B cell (primary cell): ENCODE data around the gene HMGXB3. TPM values are rescaled to one million over a fixed set of nuclear protein-coding genes. Genes with fewer than 3 reads are reported as not detected.

ENCODE experiments used
- ATAC-seq: fragments of 200-7000 bp; cut with Tn5 transposase; one replicate; pipeline ENCODE4 v1.10.0; 2021; ENCODE audit warnings: low read depth, mild to moderate bottlenecking, moderate number of reproducible peaks, moderate library complexity
- CTCF ChIA-PET: fragments of 350-600 bp; sonication (Branson Sonifier 250); formaldehyde crosslinking; loops from one replicate; lab custom pipeline; 2021; ENCODE audit warnings: antibody characterized with exemption, inconsistent platforms; lab: Charles Lee
- POLR2A ChIA-PET: fragments of 350-600 bp; sonication (Branson Sonifier 250); formaldehyde crosslinking; loops from one replicate; lab custom pipeline; 2021; ENCODE audit warnings: antibody characterized with exemption; lab: Charles Lee
- DNase-seq: peaks from one replicate; pipeline ENCODE4 v3.0.0; 2013
- H2AFZ ChIP-seq: 2 replicates; pipeline ENCODE4 v1.6.1; 2012; ENCODE audit warnings: mild to moderate bottlenecking, low read depth, low read length; ENCODE audit not compliant: insufficient read depth, poor library complexity, severe bottlenecking
- H3K27ac ChIP-seq, 2 donors: 1 replicate in 1 of 2; 2 replicates in 1 of 2; pipeline ENCODE4 v1.5.1; 2012 to 2013; ENCODE audit warnings: low read length in 2 of 2, mild to moderate bottlenecking in 2 of 2, moderate library complexity in 1 of 2
- H3K27me3 ChIP-seq, 4 experiments: fragments of 200-600 bp in 1 of 4; sonication (generic) in 1 of 4; replicated peaks in 1 of 4; 1 replicate in 2 of 4; 2 replicates in 2 of 4; pipeline versions ENCODE4 v1.6.1 to v1.7.0; 2013 to 2016; ENCODE audit warnings: low read length in 3 of 4, mild to moderate bottlenecking in 2 of 4, mixed read lengths in 1 of 4, moderate library complexity in 1 of 4; ENCODE audit not compliant: insufficient read depth in 4 of 4, control insufficient read depth in 3 of 4; ENCODE audit errors: control extremely low read depth in 1 of 4
- H3K36me3 ChIP-seq, 2 experiments: replicated peaks in 1 of 2; 1 replicate in 1 of 2; 2 replicates in 1 of 2; pipeline versions ENCODE4 v1.6.1 to v1.7.1; 2013; ENCODE audit warnings: low read length in 1 of 2; ENCODE audit not compliant: insufficient read depth in 2 of 2, control insufficient read depth in 1 of 2; ENCODE audit errors: control extremely low read depth in 1 of 2, extremely low read depth in 1 of 2
- H3K4me1 ChIP-seq, 2 donors: fragments of 200-600 bp in 1 of 2; sonication (generic) in 1 of 2; 1 replicate in 1 of 2; 2 replicates in 1 of 2; pipeline versions ENCODE4 v1.5.1 to v1.6.1; 2013 to 2017; ENCODE audit warnings: low read length in 2 of 2; ENCODE audit not compliant: control insufficient read depth in 2 of 2, insufficient read depth in 2 of 2
- H3K4me2 ChIP-seq: replicated peaks from 2 replicates; pipeline ENCODE3; 2012; ENCODE audit warnings: mild to moderate bottlenecking, low read depth, low read length; ENCODE audit not compliant: poor library complexity, severe bottlenecking
- H3K4me3 ChIP-seq, 5 experiments: fragments of 200-600 bp in 1 of 5; sonication (generic) in 1 of 5; 1 replicate in 3 of 5; 2 replicates in 2 of 5; pipeline versions ENCODE4 v1.5.1 to v1.7.0; 2011 to 2016; ENCODE audit warnings: low read length in 4 of 5, mild to moderate bottlenecking in 4 of 5, low read depth in 2 of 5, control low read depth in 1 of 5, moderate library complexity in 1 of 5; ENCODE audit not compliant: insufficient read depth in 1 of 5; ENCODE audit errors: control extremely low read depth in 1 of 5, extremely low read depth in 1 of 5
- H3K79me2 ChIP-seq: fragments of 200-600 bp; sonication (generic); one replicate; pipeline ENCODE4 v1.6.0; 2016; ENCODE audit warnings: low read length; ENCODE audit not compliant: control insufficient read depth, insufficient read depth
- H3K9ac ChIP-seq: fragments of 200-600 bp; sonication (generic); 2 replicates; pipeline ENCODE4 v1.6.1; 2017; ENCODE audit warnings: mild to moderate bottlenecking, low read length, moderate library complexity
- H3K9me3 ChIP-seq, 3 donors: one replicate each; pipeline versions ENCODE4 v1.6.1 to v1.7.1; 2013; ENCODE audit warnings: low read length in 2 of 3; ENCODE audit not compliant: control insufficient read depth in 2 of 3, insufficient read depth in 1 of 3; ENCODE audit errors: control extremely low read depth in 1 of 3
- H4K20me1 ChIP-seq: 2 replicates; pipeline ENCODE4 v1.6.0; 2012; ENCODE audit warnings: mild to moderate bottlenecking, low read length; ENCODE audit not compliant: insufficient read depth, control insufficient read depth, poor library complexity, severe bottlenecking
- H3K27ac Mint-ChIP-seq: one replicate; pipeline ENCODE4 v1.8.0; 2021; ENCODE audit warnings: mixed read lengths
- H3K27me3 Mint-ChIP-seq: one replicate; pipeline ENCODE4 v1.8.0; 2021; ENCODE audit warnings: mixed read lengths
- H3K4me1 Mint-ChIP-seq: one replicate; pipeline ENCODE4 v1.8.0; 2021; ENCODE audit warnings: mixed read lengths
- H3K4me3 Mint-ChIP-seq: one replicate; pipeline ENCODE4 v1.8.0; 2021; ENCODE audit warnings: mixed read lengths
- H3K9me3 Mint-ChIP-seq: one replicate; pipeline ENCODE4 v1.8.0; 2022; ENCODE audit warnings: mixed read lengths; ENCODE audit not compliant: insufficient read depth
- EZH2 ChIP-seq: IDR thresholded peaks from 2 replicates; pipeline ENCODE4 v1.6.1; 2012; ENCODE audit warnings: borderline replicate concordance, low read depth, mild to moderate bottlenecking, moderate library complexity, low read length; ENCODE audit not compliant: insufficient read depth, poor library complexity, severe bottlenecking
- WGBS: methylation state at CpG from one replicate; pipeline ENCODE4 v1.1.5; 2013; ENCODE audit warnings: missing lambda C conversion rate; ENCODE audit not compliant: insufficient coverage; 5-methylcytosine and 5-hydroxymethylcytosine counted together
- intact Hi-C: fragments of 100-400 bp; cut with micrococcal nuclease; formaldehyde crosslinking; loops from one replicate; pipeline ENCODE4 v1.10.0; 2022
- polyA plus RNA-seq: library from polyadenylated mRNA; depleted of rRNA; stranded (reverse); fragments of >200 nt; gene quantifications from 2 replicates; pipeline ENCODE4 v1.2.3, GENCODE V29; 2012
- total RNA-seq, 2 donors: library from RNA; stranded (reverse); fragments of 120-200 nt in 1 of 2; gene quantifications; 1 replicate in 1 of 2; 2 replicates in 1 of 2; pipeline versions ENCODE4 v1.2.3 to v1.2.4, GENCODE V29; 2013 to 2022
- TF ChIP-seq, protein P1 (sequence below): fragments of 200-600 bp; IDR thresholded peaks from one replicate; pipeline ENCODE4 v1.8.0; 2022; ENCODE audit warnings: antibody characterized with exemption, mild to moderate bottlenecking

Gene HMGXB3
- total and polyA plus RNA-seq, 2 donors (not counting 1 experiment from before 2014, with no cell fraction given) = 28.5 to 35.7 TPM

DNA sequence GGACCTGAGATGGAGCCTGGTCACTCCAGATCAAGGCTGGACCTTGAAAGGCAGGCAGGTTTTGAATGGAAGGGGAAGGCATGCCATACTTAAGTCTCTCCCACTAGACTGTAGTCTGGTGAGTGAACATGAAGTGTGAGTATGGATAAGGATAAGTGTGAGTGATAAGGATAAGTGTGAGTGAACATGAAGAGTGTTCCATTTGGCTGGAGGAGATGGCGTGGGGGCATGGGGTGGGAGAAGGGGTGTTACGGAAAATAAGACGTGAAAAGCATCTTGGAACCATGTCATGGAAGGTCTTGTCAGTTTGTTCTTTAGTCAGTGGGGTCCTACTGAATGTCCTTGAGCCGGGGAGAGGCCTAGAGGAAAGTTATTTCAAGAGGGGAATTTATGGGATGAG lies 32.8 kb downstream of the HMGXB3 start:
- peaks cover 37 to 87% of the 10 kb centered on the region in 2 experiments for H3K36me3 ChIP-seq
- WGBS = 97% methylated on average over 4 of the region's 4 CpGs
- H4K20me1 ChIP-seq = no peaks in the 10 kb centered on the region
- H3K79me2 ChIP-seq = no peaks in the 10 kb centered on the region
- ChIA-PET CTCF (interaction anchor here (1.4 kb wide), 1 partner anchor 90 kb away, joined by 3 read pairs; no protein-coding TSS in a partner anchor), POLR2A (no interaction called here)
- Mint-ChIP-seq H3K4me3 (no peak overlapping the region), H3K27ac (no peak overlapping the region), H3K4me1 (peaks cover 13% of the 10 kb centered on the region), H3K9me3 (no peaks in the 10 kb centered on the region), H3K27me3 (no peaks in the 10 kb centered on the region)
- TF ChIP-seq EZH2 = no peak
- TF ChIP-seq, protein P1, sequence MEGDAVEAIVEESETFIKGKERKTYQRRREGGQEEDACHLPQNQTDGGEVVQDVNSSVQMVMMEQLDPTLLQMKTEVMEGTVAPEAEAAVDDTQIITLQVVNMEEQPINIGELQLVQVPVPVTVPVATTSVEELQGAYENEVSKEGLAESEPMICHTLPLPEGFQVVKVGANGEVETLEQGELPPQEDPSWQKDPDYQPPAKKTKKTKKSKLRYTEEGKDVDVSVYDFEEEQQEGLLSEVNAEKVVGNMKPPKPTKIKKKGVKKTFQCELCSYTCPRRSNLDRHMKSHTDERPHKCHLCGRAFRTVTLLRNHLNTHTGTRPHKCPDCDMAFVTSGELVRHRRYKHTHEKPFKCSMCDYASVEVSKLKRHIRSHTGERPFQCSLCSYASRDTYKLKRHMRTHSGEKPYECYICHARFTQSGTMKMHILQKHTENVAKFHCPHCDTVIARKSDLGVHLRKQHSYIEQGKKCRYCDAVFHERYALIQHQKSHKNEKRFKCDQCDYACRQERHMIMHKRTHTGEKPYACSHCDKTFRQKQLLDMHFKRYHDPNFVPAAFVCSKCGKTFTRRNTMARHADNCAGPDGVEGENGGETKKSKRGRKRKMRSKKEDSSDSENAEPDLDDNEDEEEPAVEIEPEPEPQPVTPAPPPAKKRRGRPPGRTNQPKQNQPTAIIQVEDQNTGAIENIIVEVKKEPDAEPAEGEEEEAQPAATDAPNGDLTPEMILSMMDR = no peak
- intact Hi-C loops = loop anchor here (10.0 kb wide), 1 partner anchor 181 kb away; no protein-coding TSS in a partner anchor
- no peak overlapping the region for H3K27ac ChIP-seq
- H3K9ac ChIP-seq = no peak overlapping the region
- DNase-seq = no peak
- no peak for ATAC-seq
- H3K9me3 ChIP-seq = no peaks in the 10 kb centered on the region
- H3K4me2 ChIP-seq = no peak overlapping the region
- no peak overlapping the region for H3K4me3 ChIP-seq
- no peaks in the 10 kb centered on the region for H3K27me3 ChIP-seq
- H2AFZ ChIP-seq = no peak overlapping the region
- H3K4me1 ChIP-seq = peaks cover 2 to 6% of the 10 kb centered on the region in 2 donors

DNA sequence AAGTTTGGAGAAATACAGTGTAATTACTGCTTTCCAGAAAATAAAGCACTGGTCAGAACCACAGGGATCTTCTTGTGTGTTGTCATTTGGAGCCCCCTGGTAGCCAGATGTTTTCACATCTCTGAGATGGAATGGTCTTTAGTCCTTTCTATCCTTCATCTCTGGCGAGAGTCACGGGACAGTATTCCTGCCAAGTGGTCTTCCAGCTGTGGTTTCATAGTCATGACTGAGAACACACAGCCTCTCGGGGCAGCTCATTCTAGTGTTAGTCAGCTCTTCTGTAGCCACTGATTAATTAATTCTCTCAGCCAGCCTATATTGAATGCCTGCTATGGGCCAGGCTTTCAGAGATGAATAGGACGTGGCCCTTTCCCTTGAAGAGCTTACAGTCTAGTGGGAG lies 34.1 kb downstream of the HMGXB3 start:
- H3K9me3 ChIP-seq = no peaks in the 10 kb centered on the region
- H3K79me2 ChIP-seq = no peaks in the 10 kb centered on the region
- Mint-ChIP-seq H3K27ac (no peak overlapping the region), H3K27me3 (no peaks in the 10 kb centered on the region), H3K9me3 (no peaks in the 10 kb centered on the region), H3K4me3 (no peak overlapping the region), H3K4me1 (peaks cover 13% of the 10 kb centered on the region)
- H2AFZ ChIP-seq = no peak overlapping the region
- H4K20me1 ChIP-seq = no peaks in the 10 kb centered on the region
- H3K4me3 ChIP-seq = no peak overlapping the region
- no peak for TF ChIP-seq EZH2
- TF ChIP-seq, protein P1 = no peak
- H3K27ac ChIP-seq = no peak overlapping the region
- intact Hi-C loops = loop anchor here (10.0 kb wide), 1 partner anchor 180 kb away; no protein-coding TSS in a partner anchor
- no peak overlapping the region for H3K9ac ChIP-seq
- H3K4me2 ChIP-seq = no peak overlapping the region
- ATAC-seq (no peak), DNase-seq (no peak)
- POLR2A ChIA-PET = interaction anchor here (0.5 kb wide), 1 partner anchor 12 kb away, joined by 4 read pairs; no protein-coding TSS in a partner anchor
- 100% methylated on average over 2 of the region's 4 CpGs for WGBS
- H3K36me3 ChIP-seq = peaks cover 40 to 88% of the 10 kb centered on the region in 2 experiments
- CTCF ChIA-PET = interaction anchor here (1.3 to 1.4 kb wide), 2 partner anchors 9 to 89 kb away, joined by 3 to 4 read pairs; no protein-coding TSS in a partner anchor
- peaks cover 2 to 6% of the 10 kb centered on the region in 2 donors for H3K4me1 ChIP-seq
- H3K27me3 ChIP-seq = no peaks in the 10 kb centered on the region
